ENCODE results near the gene FARS2.

The FARS2 gene

GRCh38 chr6:5333658-5334057 is 72.3 kb downstream of the FARS2 start:
- H2AFZ ChIP-seq (ENCODE audit: low read depth, low read length) = no peak overlapping the region
- ATAC-seq (ENCODE audit: insufficient read depth, low read depth) (no peak), DNase-seq (no peak)
- H4K20me1 ChIP-seq (ENCODE audit: insufficient read depth, low read length) = peaks cover 17% of the 10 kb centered on the region; the same call in 1 of the 2 replicates
- H3K9ac ChIP-seq (ENCODE audit: low read depth, low read length) = no peak overlapping the region
- no peak overlapping the region for H3K27ac ChIP-seq (ENCODE audit: low read length)
- no peaks in the 10 kb centered on the region for H3K4me1 ChIP-seq (ENCODE audit: insufficient read depth, low read length)
- no peaks in the 10 kb centered on the region for H3K9me3 ChIP-seq (ENCODE audit: insufficient read depth, low read length, severe bottlenecking)
- H3K36me3 ChIP-seq (ENCODE audit: insufficient read depth, low read length) = no peaks in the 10 kb centered on the region
- no peak for TF ChIP-seq CTCF (IDR thresholded peaks at IDR 0.05; ENCODE audit: borderline replicate concordance, extremely low read depth, low read length, poor library complexity, severe bottlenecking)
- TF ChIP-seq EZH2 (IDR thresholded peaks at IDR 0.05; ENCODE audit: borderline replicate concordance, low read depth, low read length, severe bottlenecking) = no peak
- no peak overlapping the region for H3K4me3 ChIP-seq (ENCODE audit: low read depth in 1 of 2, low read length in 2 of 2)
- 0 out of 2 replicates have a peak, but pooled peaks cover 6% of the 10 kb centered on the region for H3K79me2 ChIP-seq (ENCODE audit: insufficient read depth, low read length)
- no peaks in the 10 kb centered on the region for H3K27me3 ChIP-seq (ENCODE audit: insufficient read depth, low read length, poor library complexity)
- no peak overlapping the region for H3K4me2 ChIP-seq (ENCODE audit: insufficient read depth, low read length)

GRCh38 chr6:5334341-5334740 is 73.0 kb downstream of the FARS2 start:
- Histone ChIP-seq H3K9me3 (ENCODE audit: insufficient read depth, low read length, severe bottlenecking) (no peaks in the 10 kb centered on the region), H3K9ac (ENCODE audit: low read depth, low read length) (no peak overlapping the region), H3K36me3 (ENCODE audit: insufficient read depth, low read length) (no peaks in the 10 kb centered on the region), H3K27ac (ENCODE audit: low read length) (no peak overlapping the region), H3K4me3 (ENCODE audit: low read depth in 1 of 2, low read length in 2 of 2) (no peak overlapping the region), H3K4me1 (ENCODE audit: insufficient read depth, low read length) (no peaks in the 10 kb centered on the region), H2AFZ (ENCODE audit: low read depth, low read length) (no peak overlapping the region), H3K27me3 (ENCODE audit: insufficient read depth, low read length, poor library complexity) (no peaks in the 10 kb centered on the region), H3K4me2 (ENCODE audit: insufficient read depth, low read length) (no peak overlapping the region), H3K79me2 (ENCODE audit: insufficient read depth, low read length) (0 out of 2 replicates have a peak, but pooled peaks cover 6% of the 10 kb centered on the region), H4K20me1 (ENCODE audit: insufficient read depth, low read length) (peaks cover 17% of the 10 kb centered on the region; the same call in 1 of the 2 replicates)
- DNase-seq = no peak
- ATAC-seq (ENCODE audit: insufficient read depth, low read depth) = no peak
- TF ChIP-seq CTCF (IDR thresholded peaks at IDR 0.05; ENCODE audit: borderline replicate concordance, extremely low read depth, low read length, poor library complexity, severe bottlenecking) (no peak), EZH2 (IDR thresholded peaks at IDR 0.05; ENCODE audit: borderline replicate concordance, low read depth, low read length, severe bottlenecking) (no peak)

GRCh38 chr6:5335020-5335419 is 73.7 kb downstream of the FARS2 start:
- Histone ChIP-seq H3K9me3 (ENCODE audit: insufficient read depth, low read length, severe bottlenecking) (no peaks in the 10 kb centered on the region), H3K79me2 (ENCODE audit: insufficient read depth, low read length) (peaks cover 8% of the 10 kb centered on the region; the same call in 1 of the 2 replicates), H2AFZ (ENCODE audit: low read depth, low read length) (no peak overlapping the region), H3K27ac (ENCODE audit: low read length) (no peak overlapping the region), H3K9ac (ENCODE audit: low read depth, low read length) (no peak overlapping the region), H3K4me1 (ENCODE audit: insufficient read depth, low read length) (no peaks in the 10 kb centered on the region), H3K4me3 (ENCODE audit: low read depth in 1 of 2, low read length in 2 of 2) (no peak overlapping the region), H3K36me3 (ENCODE audit: insufficient read depth, low read length) (no peaks in the 10 kb centered on the region), H4K20me1 (ENCODE audit: insufficient read depth, low read length) (peaks cover 23% of the 10 kb centered on the region; the same call in 1 of the 2 replicates), H3K4me2 (ENCODE audit: insufficient read depth, low read length) (no peak overlapping the region), H3K27me3 (ENCODE audit: insufficient read depth, low read length, poor library complexity) (no peaks in the 10 kb centered on the region)
- no peak for ATAC-seq (ENCODE audit: insufficient read depth, low read depth)
- no peak for TF ChIP-seq EZH2 (IDR thresholded peaks at IDR 0.05; ENCODE audit: borderline replicate concordance, low read depth, low read length, severe bottlenecking)
- no peak for TF ChIP-seq CTCF (IDR thresholded peaks at IDR 0.05; ENCODE audit: borderline replicate concordance, extremely low read depth, low read length, poor library complexity, severe bottlenecking)
- no peak for DNase-seq
